Lower leg skin (tissue), 4 donors: ENCODE results near the gene PLN. TPM values are rescaled to one million over a fixed set of nuclear protein-coding genes. Genes with fewer than 3 reads are reported as not detected.

Experiments used
- DNase-seq, 2 donors: peaks; one replicate each; pipeline ENCODE4 v3.0.0-alpha.2; 2019; ENCODE audit warnings: low spot score in 2 of 2
- H3K4me3 ChIP-seq: fragments of 200-600 bp; sonication (generic); 2 replicates; pipeline ENCODE4 v1.5.1; 2017; ENCODE audit warnings: mild to moderate bottlenecking, low read depth; ENCODE audit not compliant: poor library complexity, severe bottlenecking
- CTCF ChIP-seq, 3 donors: fragments of 450-650 bp; IDR thresholded peaks; one replicate each; pipeline ENCODE4 v1.5.1; 2016; ENCODE audit warnings: antibody characterized with exemption in 3 of 3, mild to moderate bottlenecking in 3 of 3, moderate library complexity in 2 of 3
- POLR2A ChIP-seq, 2 donors: fragments of 450-650 bp; IDR thresholded peaks; one replicate each; pipeline ENCODE4 v1.6.1; 2016 to 2017; ENCODE audit warnings: antibody characterized with exemption in 2 of 2, mild to moderate bottlenecking in 1 of 2, moderate library complexity in 1 of 2
- WGBS, 2 donors: methylation state at CpG; one replicate each; pipeline ENCODE4 v1.1.5; 2018; 5-methylcytosine and 5-hydroxymethylcytosine counted together
- intact Hi-C: fragments of 100-400 bp; cut with DNase I; formaldehyde crosslinking; loops from one replicate; pipeline ENCODE4 v1.15.0; 2023; ENCODE audit warnings: low total_unique reads
- total RNA-seq, 4 donors: library from RNA; depleted of rRNA; stranded (reverse); fragments of >200 nt; gene quantifications; one replicate each; pipeline ENCODE4 v1.1.0, GENCODE V29; 2016

PLN gene
- total RNA-seq, 4 donors from 2014 or later = 1.8 to 10.5 (median 3.1) TPM

- no peak for TF ChIP-seq POLR2A (IDR thresholded peaks at IDR 0.05)
- no peak for TF ChIP-seq CTCF (IDR thresholded peaks at IDR 0.05)
- no peak for DNase-seq
- no peak overlapping the region for H3K4me3 ChIP-seq
- WGBS, 2 donors = 58 to 67% methylated on average over 6 of the region's 6 CpGs
- intact Hi-C loops = no loop called here
Measured at GRCh38 chr6:118558464-118559217, 10.5 kb downstream of the PLN start.

- no peak for DNase-seq
- TF ChIP-seq CTCF (IDR thresholded peaks at IDR 0.05) (no peak), POLR2A (IDR thresholded peaks at IDR 0.05) (no peak)
- intact Hi-C loops = no loop called here
- no peak overlapping the region for H3K4me3 ChIP-seq
Measured at GRCh38 chr6:118559659-118560058, 11.6 kb downstream of the PLN start.

DNA sequence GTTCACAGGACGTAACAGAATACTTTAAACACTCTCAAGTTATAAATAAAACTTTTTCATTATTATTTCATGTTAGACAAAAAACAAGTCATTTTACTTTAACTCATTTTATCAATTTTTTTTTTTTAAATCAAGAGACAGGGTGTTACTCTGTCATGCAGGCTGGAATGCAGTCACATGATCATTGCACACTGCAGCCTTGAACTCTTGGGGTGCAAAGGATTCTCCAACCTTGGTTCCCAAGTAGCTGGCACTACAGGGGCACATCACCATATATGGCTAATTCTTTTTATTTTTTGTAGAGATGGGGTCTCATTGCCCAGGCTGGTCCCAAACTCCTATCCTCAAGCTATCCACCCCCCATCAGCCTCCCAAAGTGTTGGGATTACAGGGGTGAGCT lies 14.2 kb downstream of the PLN start:
- 88 to 90% methylated on average over 1 of the region's 1 CpG for WGBS, 2 donors
- H3K4me3 ChIP-seq = no peak overlapping the region
- intact Hi-C loops = no loop called here
- TF ChIP-seq POLR2A (IDR thresholded peaks at IDR 0.05) (no peak), CTCF (IDR thresholded peaks at IDR 0.05) (no peak)
- DNase-seq = no peak

DNA sequence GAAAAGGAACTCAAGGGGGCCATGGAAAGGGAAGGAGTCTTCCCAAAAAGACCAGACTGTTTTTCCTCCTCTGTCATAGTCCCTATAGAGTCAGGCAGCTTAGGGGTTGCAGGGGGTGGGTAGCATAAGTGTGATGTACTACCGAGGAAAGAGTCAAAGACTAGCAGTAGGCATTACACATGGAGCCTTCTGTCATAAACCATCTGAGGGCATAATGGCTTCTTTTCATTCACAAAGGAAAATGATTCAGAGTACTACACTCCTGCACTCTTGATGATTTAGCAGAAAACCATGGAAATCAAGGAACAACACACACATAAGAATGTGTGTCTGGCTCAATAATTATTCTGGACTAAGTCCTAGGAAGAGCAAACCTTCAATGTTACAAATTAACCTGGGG lies 14.9 kb downstream of the PLN start:
- H3K4me3 ChIP-seq = no peak overlapping the region
- intact Hi-C loops = no loop called here
- DNase-seq = no peak
- TF ChIP-seq POLR2A (IDR thresholded peaks at IDR 0.05) = no peak
- no peak for TF ChIP-seq CTCF (IDR thresholded peaks at IDR 0.05)
- 81 to 94% methylated on average over 1 of the region's 1 CpG for WGBS, 2 donors

- intact Hi-C loops = no loop called here
- 64 to 74% methylated on average over 5 of the region's 5 CpGs for WGBS, 2 donors
- no peak overlapping the region for H3K4me3 ChIP-seq
- DNase-seq = no peak
- no peak for TF ChIP-seq CTCF (IDR thresholded peaks at IDR 0.05)
Measured at GRCh38 chr6:118565311-118565960, 17.3 kb downstream of the PLN start.
